IMR-90 (cell line): ENCODE data around the gene XPR1. TPM values are rescaled to one million over a fixed set of nuclear protein-coding genes. Genes with fewer than 3 reads are reported as not detected.

Experiments
- ATAC-seq: fragments of 200-7000 bp; cut with Tn5 transposase; 2 replicates; pipeline ENCODE4 v1.9.1; 2020; ENCODE audit warnings: low read depth, mild to moderate bottlenecking, moderate library complexity
- BruUV-seq: library from RNA; stranded (reverse); fragments of 400-500 nt; replicated peaks from 2 replicates; lab custom pipeline; 2021; lab: Mats Ljungman, UMichigan
- CTCF ChIA-PET: fragments of 300-600 bp; formaldehyde crosslinking; extraction: SDS; loops from one replicate; lab custom pipeline; 2021; ENCODE audit warnings: antibody characterized with exemption; lab: Yijun Ruan, JAX
- POLR2A ChIA-PET: fragments of 300-600 bp; sonication (Branson Sonifier 250); formaldehyde crosslinking; loops from one replicate; lab custom pipeline; 2022; ENCODE audit warnings: antibody characterized with exemption; ENCODE audit not compliant: unreplicated experiment; lab: Charles Lee
- DNase-seq: peaks from one replicate; pipeline ENCODE4 v3.0.0; 2013
- H2AFZ ChIP-seq: replicated peaks from 2 replicates; pipeline ENCODE3; 2013; ENCODE audit warnings: low read length, mild to moderate bottlenecking; ENCODE audit not compliant: poor library complexity
- H2AK5ac ChIP-seq: 2 replicates; pipeline ENCODE4 v1.6.1; 2013; ENCODE audit warnings: low read depth, low read length, inconsistent platforms
- H2AK9ac ChIP-seq: replicated peaks from 2 replicates; pipeline ENCODE3; 2013; ENCODE audit warnings: mild to moderate bottlenecking, low read depth, low read length, moderate library complexity; ENCODE audit not compliant: poor library complexity
- H2BK120ac ChIP-seq: 2 replicates; pipeline ENCODE4 v1.6.1; 2013; ENCODE audit warnings: low read depth, low read length, inconsistent platforms
- H2BK15ac ChIP-seq: 3 replicates; pipeline ENCODE4 v1.6.1; 2013; ENCODE audit warnings: low read depth, low read length, inconsistent platforms
- H2BK20ac ChIP-seq: 2 replicates; pipeline ENCODE4 v1.6.1; 2013; ENCODE audit warnings: low read depth, mild to moderate bottlenecking, inconsistent platforms, low read length, moderate library complexity
- H2BK5ac ChIP-seq: 2 replicates; pipeline ENCODE4 v1.6.1; 2013; ENCODE audit warnings: mild to moderate bottlenecking, low read depth, low read length, inconsistent platforms; ENCODE audit not compliant: poor library complexity, severe bottlenecking
- H3K14ac ChIP-seq: replicated peaks from 2 replicates; pipeline ENCODE4 v1.6.1; 2013; ENCODE audit warnings: low read depth, low read length, inconsistent platforms
- H3K18ac ChIP-seq: 2 replicates; pipeline ENCODE4 v1.6.1; 2013; ENCODE audit warnings: low read depth, low read length, control low read depth
- H3K23ac ChIP-seq: 2 replicates; pipeline ENCODE4 v1.6.1; 2013; ENCODE audit warnings: low read depth, low read length, inconsistent platforms
- H3K27ac ChIP-seq: 2 replicates; pipeline ENCODE4 v1.5.1; 2013; ENCODE audit warnings: mild to moderate bottlenecking, control low read depth, low read length; ENCODE audit not compliant: insufficient read depth
- H3K27me3 ChIP-seq: 2 replicates; pipeline ENCODE4 v1.6.1; 2013; ENCODE audit warnings: low read length; ENCODE audit not compliant: control insufficient read depth, insufficient read depth
- H3K36me3 ChIP-seq: 2 replicates; pipeline ENCODE4 v1.6.1; 2013; ENCODE audit warnings: low read length, mixed read lengths; ENCODE audit not compliant: control insufficient read depth, insufficient read depth
- H3K4ac ChIP-seq: 2 replicates; pipeline ENCODE4 v1.6.1; 2013; ENCODE audit warnings: low read depth, low read length, inconsistent platforms
- H3K4me1 ChIP-seq: 2 replicates; pipeline ENCODE4 v1.6.1; 2013; ENCODE audit warnings: low read length, mixed read lengths; ENCODE audit not compliant: control insufficient read depth, insufficient read depth
- H3K4me2 ChIP-seq: 2 replicates; pipeline ENCODE4 v1.6.1; 2013; ENCODE audit warnings: low read depth, mild to moderate bottlenecking, control low read depth, low read length, moderate library complexity
- H3K4me3 ChIP-seq: 2 replicates; pipeline ENCODE4 v1.5.1; 2013; ENCODE audit warnings: low read depth, mild to moderate bottlenecking, control low read depth, low read length, moderate library complexity; ENCODE audit not compliant: insufficient read depth
- H3K56ac ChIP-seq: 2 replicates; pipeline ENCODE4 v1.6.1; 2013; ENCODE audit warnings: low read length, inconsistent platforms; ENCODE audit not compliant: insufficient read depth; ENCODE audit errors: extremely low read depth
- H3K79me1 ChIP-seq, 2 experiments: 2 replicates each; pipeline ENCODE4 v1.6.1; 2013; ENCODE audit warnings: low read length in 2 of 2, inconsistent platforms in 1 of 2, low read depth in 1 of 2
- H3K9ac ChIP-seq: 2 replicates; pipeline ENCODE4 v1.6.1; 2013; ENCODE audit warnings: low read depth, low read length, control low read depth
- H3K9me1 ChIP-seq: 2 replicates; pipeline ENCODE4 v1.6.1; 2013; ENCODE audit warnings: low read length, inconsistent platforms; ENCODE audit not compliant: insufficient read depth
- H3K9me3 ChIP-seq: 2 replicates; pipeline ENCODE4 v1.6.1; 2013; ENCODE audit warnings: low read length; ENCODE audit not compliant: control insufficient read depth, insufficient read depth
- H4K20me1 ChIP-seq: 2 replicates; pipeline ENCODE4 v1.6.1; 2013; ENCODE audit warnings: low read length, inconsistent platforms; ENCODE audit not compliant: insufficient read depth
- H4K5ac ChIP-seq: 2 replicates; pipeline ENCODE4 v1.6.1; 2013; ENCODE audit warnings: mild to moderate bottlenecking, low read depth, low read length, control low read depth
- H4K8ac ChIP-seq, 2 experiments: 2 replicates each; pipeline ENCODE4 v1.6.1; 2013; ENCODE audit warnings: low read depth in 2 of 2, low read length in 2 of 2, control low read depth in 1 of 2, inconsistent platforms in 1 of 2
- H4K91ac ChIP-seq: 2 replicates; pipeline ENCODE4 v1.6.1; 2013; ENCODE audit warnings: low read depth, low read length, inconsistent platforms; ENCODE audit not compliant: insufficient read depth
- BHLHE40 ChIP-seq: fragments of 150-350 bp; IDR thresholded peaks from 2 replicates; pipeline ENCODE4 v1.6.1; 2016; ENCODE audit warnings: mild to moderate bottlenecking, low read depth, low read length
- CEBPB ChIP-seq: IDR thresholded peaks from 2 replicates; pipeline ENCODE4 v1.6.1; 2012; ENCODE audit warnings: low read depth, low read length, improper control_type of control experiment
- CHD1 ChIP-seq: IDR thresholded peaks from 2 replicates; pipeline ENCODE4 v1.6.1; 2012; ENCODE audit warnings: low read depth, low read length, improper control_type of control experiment
- CTCF ChIP-seq: conservative IDR thresholded peaks from 2 replicates; pipeline ENCODE4 v1.5.1; 2012; ENCODE audit warnings: mild to moderate bottlenecking, low read depth, low read length, improper control_type of control experiment
- ELK1 ChIP-seq: fragments of 150-350 bp; IDR thresholded peaks from 2 replicates; pipeline ENCODE4 v1.6.1; 2016; ENCODE audit warnings: low read depth, mild to moderate bottlenecking, low read length, moderate library complexity, borderline replicate concordance
- FOS ChIP-seq: fragments of 150-350 bp; IDR thresholded peaks from 2 replicates; pipeline ENCODE4 v1.6.1; 2016; ENCODE audit warnings: low read depth, low read length
- MAFK ChIP-seq: IDR thresholded peaks from 2 replicates; pipeline ENCODE4 v1.6.1; 2012; ENCODE audit warnings: low read depth, low read length, improper control_type of control experiment
- MAZ ChIP-seq: IDR thresholded peaks from 2 replicates; pipeline ENCODE4 v1.6.1; 2012; ENCODE audit warnings: low read depth, mild to moderate bottlenecking, low read length, improper control_type of control experiment, moderate library complexity, borderline replicate concordance
- MXI1 ChIP-seq: IDR thresholded peaks from 2 replicates; pipeline ENCODE4 v1.6.1; 2012; ENCODE audit warnings: low read depth, mild to moderate bottlenecking, low read length, moderate library complexity, borderline replicate concordance
- NFE2L2 ChIP-seq: fragments of 150-350 bp; IDR thresholded peaks from 2 replicates; pipeline ENCODE4 v1.6.1; 2016; ENCODE audit warnings: low read depth, mild to moderate bottlenecking, low read length
- POLR2A ChIP-seq: IDR thresholded peaks from 2 replicates; pipeline ENCODE4 v1.6.1; 2012; ENCODE audit warnings: mild to moderate bottlenecking, low read depth, low read length
- RAD21 ChIP-seq: IDR thresholded peaks from 2 replicates; pipeline ENCODE4 v1.6.1; 2012; ENCODE audit warnings: low read length, improper control_type of control experiment
- RCOR1 ChIP-seq: IDR thresholded peaks from 2 replicates; pipeline ENCODE4 v1.6.1; 2012; ENCODE audit warnings: mild to moderate bottlenecking, low read length, improper control_type of control experiment; ENCODE audit not compliant: insufficient replicate concordance
- RFX5 ChIP-seq: IDR thresholded peaks from 2 replicates; pipeline ENCODE4 v1.8.0; 2012; ENCODE audit warnings: low read depth, mild to moderate bottlenecking, low read length, moderate library complexity
- SMC3 ChIP-seq: fragments of 150-350 bp; IDR thresholded peaks from 2 replicates; pipeline ENCODE4 v1.6.1; 2016; ENCODE audit warnings: low read depth, mild to moderate bottlenecking, antibody characterized with exemption, low read length, moderate library complexity
- WGBS, 2 experiments: methylation state at CpG; one replicate each; pipeline versions ENCODE4 v1.1.5 to v1.1.7; 2013; ENCODE audit warnings: missing lambda C conversion rate in 2 of 2; ENCODE audit not compliant: insufficient read length in 1 of 2; ENCODE audit errors: extremely low coverage in 2 of 2; 5-methylcytosine and 5-hydroxymethylcytosine counted together
- dilution Hi-C: fragments of 300-500 bp; cut with HindIII; formaldehyde crosslinking; loops from one replicate; pipeline ENCODE4 v1.14.3; 2018; ENCODE audit warnings: low sequenced_read_pairs; ENCODE audit not compliant: unreplicated experiment
- in situ Hi-C: fragments of 300-500 bp; cut with MboI; formaldehyde crosslinking; loops from 3 replicates; pipeline ENCODE4 v1.14.3; 2019; ENCODE audit warnings: low sequenced_read_pairs, inconsistent platforms, mixed read lengths
- intact Hi-C: fragments of 100-400 bp; cut with micrococcal nuclease; formaldehyde crosslinking; loops from 2 replicates; pipeline ENCODE4 v1.10.0; 2022
- polyA plus RNA-seq, 3 experiments: library from polyadenylated mRNA; depleted of rRNA; stranded (reverse); fragments of >200 nt; gene quantifications; 2 replicates each; pipeline ENCODE4 v1.2.3, GENCODE V29; 2012; ENCODE audit warnings: low replicate concordance in 1 of 3
- total RNA-seq: library from RNA; depleted of rRNA; stranded (reverse); fragments of >200 nt; gene quantifications from 2 replicates; pipeline ENCODE4 v1.2.3, GENCODE V29; 2012
- TF ChIP-seq, protein P1 (sequence below): fragments of 150-350 bp; IDR thresholded peaks from 2 replicates; pipeline ENCODE4 v1.6.1; 2017; ENCODE audit warnings: mild to moderate bottlenecking, antibody characterized with exemption, low read length, low read depth

Gene XPR1
- total and polyA plus RNA-seq, 2 of the 4 experiments (the other 2 are of a cell fraction), result 11.8 to 25.1 TPM

- H2BK20ac ChIP-seq, result no peak overlapping the region
- no peak for ATAC-seq
- H3K4me2 ChIP-seq, result no peak overlapping the region
- no peak overlapping the region for H3K56ac ChIP-seq
- no peak overlapping the region for H2BK15ac ChIP-seq
- POLR2A ChIA-PET, result no interaction called here
- TF ChIP-seq SMC3, result no peak
- no peak for TF ChIP-seq RFX5
- TF ChIP-seq CTCF, result no peak
- no peak for TF ChIP-seq FOS
- no peak for TF ChIP-seq RAD21
- TF ChIP-seq POLR2A, result no peak
- TF ChIP-seq MXI1, result no peak
- no peak for TF ChIP-seq MAZ
- TF ChIP-seq CEBPB, result no peak
- TF ChIP-seq CHD1, result no peak
- TF ChIP-seq MAFK, result no peak
- TF ChIP-seq ELK1, result no peak
- TF ChIP-seq NFE2L2, result no peak
- no peak for TF ChIP-seq BHLHE40
- no peak for TF ChIP-seq RCOR1
- TF ChIP-seq, protein P1, sequence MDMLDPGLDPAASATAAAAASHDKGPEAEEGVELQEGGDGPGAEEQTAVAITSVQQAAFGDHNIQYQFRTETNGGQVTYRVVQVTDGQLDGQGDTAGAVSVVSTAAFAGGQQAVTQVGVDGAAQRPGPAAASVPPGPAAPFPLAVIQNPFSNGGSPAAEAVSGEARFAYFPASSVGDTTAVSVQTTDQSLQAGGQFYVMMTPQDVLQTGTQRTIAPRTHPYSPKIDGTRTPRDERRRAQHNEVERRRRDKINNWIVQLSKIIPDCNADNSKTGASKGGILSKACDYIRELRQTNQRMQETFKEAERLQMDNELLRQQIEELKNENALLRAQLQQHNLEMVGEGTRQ, result no peak
- dilution Hi-C loops (no loop called here), intact Hi-C loops (no loop called here), in situ Hi-C loops (no loop called here)
- no peak overlapping the region for H3K4me3 ChIP-seq
- no peaks in the 10 kb centered on the region for H3K9me3 ChIP-seq
- H3K27me3 ChIP-seq, result no peaks in the 10 kb centered on the region
- no peak overlapping the region for H4K91ac ChIP-seq
- H3K27ac ChIP-seq, result no peak overlapping the region
- H3K18ac ChIP-seq, result no peak overlapping the region
- no peak overlapping the region for H3K14ac ChIP-seq
- H3K4ac ChIP-seq, result no peak overlapping the region
- H2AK9ac ChIP-seq, result no peak overlapping the region
- H3K9me1 ChIP-seq, result peaks cover 4% of the 10 kb centered on the region; the same call in 1 of the 2 replicates
- DNase-seq, result no peak
- H2AFZ ChIP-seq, result no peak overlapping the region
- peaks cover 3 to 21% of the 10 kb centered on the region in 2 experiments; a peak in 3 of 4 replicates for H3K79me1 ChIP-seq
- H3K23ac ChIP-seq, result no peak overlapping the region
- CTCF ChIA-PET, result no interaction called here
- H2BK5ac ChIP-seq, result no peak overlapping the region
- H3K36me3 ChIP-seq, result no peaks in the 10 kb centered on the region
- no peak overlapping the region for H2BK120ac ChIP-seq
- WGBS, 2 experiments, result 60% methylated on average over 2 of the region's 3 CpGs; no CpG with 5 or more reads in 1 of the 2 experiments
- no peaks in the 10 kb centered on the region for H4K20me1 ChIP-seq
- H3K9ac ChIP-seq, result no peak overlapping the region
- H2AK5ac ChIP-seq, result no peak overlapping the region
- H4K5ac ChIP-seq, result no peak overlapping the region
- no TSS peak for BruUV-seq
- H4K8ac ChIP-seq, result no peak overlapping the region
- H3K4me1 ChIP-seq, result peaks cover 5% of the 10 kb centered on the region
Observed at GRCh38 chr1:180909005-180909414, 277.2 kb downstream of the XPR1 start.
